ENCODE data around the gene COL24A1.

COL24A1 gene

GRCh38 chr1:86154571-86155050 is 2.0 kb downstream of the COL24A1 start:
- peak overlapping the region; percentile 61 for H2AK5ac ChIP-seq (ENCODE audit: low read depth, low read length)
- no peak overlapping the region for H3K4ac ChIP-seq (ENCODE audit: low read length)
- peaks cover 0 to 3% of the 10 kb centered on the region in 2 donors for H3K9me3 ChIP-seq (replicated peaks in 1 of 2; ENCODE audit: control insufficient read depth in 2 of 2, insufficient read depth in 1 of 2, low read depth in 1 of 2, low read length in 2 of 2)
- no peak overlapping the region for H4K91ac ChIP-seq (ENCODE audit: low read depth, low read length, poor library complexity)
- peak overlapping the region; percentile 89 for H3K4me2 ChIP-seq (ENCODE audit: insufficient read depth, low read length, poor library complexity, severe bottlenecking)
- no peak overlapping the region for H4K8ac ChIP-seq (ENCODE audit: low read depth, low read length)
- peak; percentile 9 for DNase-seq (ENCODE audit: low spot score)
- no peaks in the 10 kb centered on the region for H3K79me1 ChIP-seq (ENCODE audit: low read depth, low read length)
- H2BK12ac ChIP-seq (ENCODE audit: low read length), result no peak overlapping the region
- H3K9ac ChIP-seq (ENCODE audit: low read depth, low read length, poor library complexity), result peak overlapping the region; percentile 50
- H2AFZ ChIP-seq (ENCODE audit: low read length), result peak overlapping the region; percentile 91
- no CpG with 5 or more reads among the region's 20 CpGs for WGBS, 2 donors (ENCODE audit: extremely low coverage in 2 of 2, insufficient read length in 2 of 2, insufficient replicate concordance in 1 of 2)
- peak overlapping the region; percentile 93 for H3K18ac ChIP-seq (ENCODE audit: low read length)
- H3K23ac ChIP-seq (ENCODE audit: low read depth, low read length, poor library complexity), result peak overlapping the region; percentile 89
- no peak overlapping the region for H2BK120ac ChIP-seq (ENCODE audit: low read depth, low read length)
- H3K27me3 ChIP-seq (ENCODE audit: control insufficient read depth in 3 of 3, insufficient read depth in 3 of 3, low read depth in 1 of 3, low read length in 3 of 3), result peaks cover 17 to 57% (median 30%) of the 10 kb centered on the region in 3 experiments
- H2BK5ac ChIP-seq (ENCODE audit: low read length), result no peak overlapping the region
- H3K36me3 ChIP-seq (replicated peaks in 1 of 2; ENCODE audit: control insufficient read depth in 2 of 2, insufficient read depth in 2 of 2, low read length in 2 of 2), result no peaks in the 10 kb centered on the region
- H2BK15ac ChIP-seq (ENCODE audit: low read length), result peak overlapping the region; percentile 95
- H3K4me3 ChIP-seq (ENCODE audit: low read length in 2 of 2), result peak overlapping the region in 1 of 2 donors; percentile 40
- no peak overlapping the region for H3K27ac ChIP-seq (replicated peaks; ENCODE audit: low read length)
- H3K4me1 ChIP-seq (ENCODE audit: control insufficient read depth in 2 of 2, insufficient read depth in 1 of 2, low read depth in 1 of 2, low read length in 2 of 2), result peaks cover 9 to 17% of the 10 kb centered on the region in 2 donors
- H3K14ac ChIP-seq (ENCODE audit: low read length), result peak overlapping the region; percentile 47

DNA sequence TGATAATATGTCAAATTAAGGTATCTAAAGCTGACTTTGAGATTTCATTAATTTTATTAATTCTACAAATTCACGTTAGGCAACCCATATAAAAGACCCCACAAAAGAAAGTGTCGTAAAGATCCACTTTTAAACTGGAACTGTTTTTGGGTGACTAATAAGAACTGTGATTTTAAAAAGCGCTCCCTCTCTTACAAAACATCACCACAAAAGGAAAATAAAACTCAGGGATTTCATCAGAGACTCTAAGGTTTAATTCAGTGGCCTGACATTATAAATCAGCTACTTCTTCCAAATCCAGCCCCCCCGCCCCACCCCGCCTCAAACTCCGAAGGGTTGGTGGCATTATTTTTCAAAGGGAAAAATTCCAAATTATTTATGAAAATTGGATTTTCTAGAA is 2.7 kb downstream of the COL24A1 start:
- no peak for DNase-seq (ENCODE audit: low spot score)
- Histone ChIP-seq H3K9me3 (replicated peaks in 1 of 2; ENCODE audit: control insufficient read depth in 2 of 2, insufficient read depth in 1 of 2, low read depth in 1 of 2, low read length in 2 of 2) (peaks cover 0 to 3% of the 10 kb centered on the region in 2 donors), H3K23ac (ENCODE audit: low read depth, low read length, poor library complexity) (no peak overlapping the region), H3K18ac (ENCODE audit: low read length) (no peak overlapping the region), H2BK15ac (ENCODE audit: low read length) (no peak overlapping the region), H2BK120ac (ENCODE audit: low read depth, low read length) (no peak overlapping the region), H3K4ac (ENCODE audit: low read length) (no peak overlapping the region), H2AFZ (ENCODE audit: low read length) (no peak overlapping the region), H3K4me2 (ENCODE audit: insufficient read depth, low read length, poor library complexity, severe bottlenecking) (no peak overlapping the region), H4K8ac (ENCODE audit: low read depth, low read length) (no peak overlapping the region), H3K36me3 (replicated peaks in 1 of 2; ENCODE audit: control insufficient read depth in 2 of 2, insufficient read depth in 2 of 2, low read length in 2 of 2) (no peaks in the 10 kb centered on the region), H2BK12ac (ENCODE audit: low read length) (no peak overlapping the region), H2AK5ac (ENCODE audit: low read depth, low read length) (no peak overlapping the region), H3K4me1 (ENCODE audit: control insufficient read depth in 2 of 2, insufficient read depth in 1 of 2, low read depth in 1 of 2, low read length in 2 of 2) (peaks cover 9 to 17% of the 10 kb centered on the region in 2 donors), H2BK5ac (ENCODE audit: low read length) (no peak overlapping the region), H3K27ac (replicated peaks; ENCODE audit: low read length) (no peak overlapping the region), H3K9ac (ENCODE audit: low read depth, low read length, poor library complexity) (no peak overlapping the region), H3K4me3 (ENCODE audit: low read length in 2 of 2) (no peak overlapping the region), H3K27me3 (ENCODE audit: control insufficient read depth in 3 of 3, insufficient read depth in 3 of 3, low read depth in 1 of 3, low read length in 3 of 3) (peaks cover 17 to 57% (median 30%) of the 10 kb centered on the region in 3 experiments), H3K14ac (ENCODE audit: low read length) (no peak overlapping the region), H3K79me1 (ENCODE audit: low read depth, low read length) (no peaks in the 10 kb centered on the region), H4K91ac (ENCODE audit: low read depth, low read length, poor library complexity) (no peak overlapping the region)
- WGBS, 2 donors (ENCODE audit: extremely low coverage in 2 of 2, insufficient read length in 2 of 2, insufficient replicate concordance in 1 of 2), result no CpG with 5 or more reads among the region's 6 CpGs

DNA sequence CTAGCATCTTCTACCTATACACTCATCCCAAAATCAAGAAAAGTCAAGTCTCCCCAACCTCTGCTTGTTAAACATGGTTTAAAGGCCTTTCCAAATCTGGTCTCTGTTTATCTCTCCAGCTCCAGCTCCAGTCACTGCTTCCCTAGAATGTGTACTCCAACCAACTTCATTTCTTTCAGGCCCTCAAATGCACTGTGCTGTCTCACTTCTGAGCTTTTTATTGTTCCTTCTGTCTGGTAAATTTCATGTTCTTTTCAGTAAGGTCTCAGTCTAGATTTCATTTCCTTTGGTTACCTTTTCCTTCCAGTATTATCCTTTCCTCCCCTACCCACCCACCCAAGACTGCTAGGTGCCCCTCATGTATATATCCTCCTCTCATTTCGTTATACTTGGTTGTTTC is 3.7 kb downstream of the COL24A1 start:
- no peak overlapping the region for H2BK5ac ChIP-seq (ENCODE audit: low read length)

GRCh38 chr1:86151427-86151826 is 5.1 kb downstream of the COL24A1 start:
- H3K27me3 ChIP-seq (ENCODE audit: control insufficient read depth in 3 of 3, insufficient read depth in 3 of 3, low read depth in 1 of 3, low read length in 3 of 3), result peaks cover 17 to 42% (median 24%) of the 10 kb centered on the region in 3 experiments
- no peak overlapping the region for H3K27ac ChIP-seq (replicated peaks; ENCODE audit: low read length)
- H3K9ac ChIP-seq (ENCODE audit: low read depth, low read length, poor library complexity), result no peak overlapping the region
- no peak overlapping the region for H3K14ac ChIP-seq (ENCODE audit: low read length)
- peaks cover 0 to 3% of the 10 kb centered on the region in 2 donors for H3K9me3 ChIP-seq (replicated peaks in 1 of 2; ENCODE audit: control insufficient read depth in 2 of 2, insufficient read depth in 1 of 2, low read depth in 1 of 2, low read length in 2 of 2)
- H2BK15ac ChIP-seq (ENCODE audit: low read length), result no peak overlapping the region
- H3K23ac ChIP-seq (ENCODE audit: low read depth, low read length, poor library complexity), result no peak overlapping the region
- H2AK5ac ChIP-seq (ENCODE audit: low read depth, low read length), result no peak overlapping the region
- H2BK5ac ChIP-seq (ENCODE audit: low read length), result no peak overlapping the region
- no peak overlapping the region for H4K91ac ChIP-seq (ENCODE audit: low read depth, low read length, poor library complexity)
- H3K4me3 ChIP-seq (ENCODE audit: low read length in 2 of 2), result no peak overlapping the region
- H2BK120ac ChIP-seq (ENCODE audit: low read depth, low read length), result no peak overlapping the region
- no peak overlapping the region for H3K4me2 ChIP-seq (ENCODE audit: insufficient read depth, low read length, poor library complexity, severe bottlenecking)
- H3K18ac ChIP-seq (ENCODE audit: low read length), result no peak overlapping the region
- no peak overlapping the region for H4K8ac ChIP-seq (ENCODE audit: low read depth, low read length)
- no CpG with 5 or more reads among the region's 2 CpGs for WGBS, 2 donors (ENCODE audit: extremely low coverage in 2 of 2, insufficient read length in 2 of 2, insufficient replicate concordance in 1 of 2)
- H3K36me3 ChIP-seq (replicated peaks in 1 of 2; ENCODE audit: control insufficient read depth in 2 of 2, insufficient read depth in 2 of 2, low read length in 2 of 2), result no peaks in the 10 kb centered on the region
- no peak for DNase-seq (ENCODE audit: low spot score)
- H2AFZ ChIP-seq (ENCODE audit: low read length), result no peak overlapping the region
- H3K4ac ChIP-seq (ENCODE audit: low read length), result no peak overlapping the region
- no peaks in the 10 kb centered on the region for H3K79me1 ChIP-seq (ENCODE audit: low read depth, low read length)
- H3K4me1 ChIP-seq (ENCODE audit: control insufficient read depth in 2 of 2, insufficient read depth in 1 of 2, low read depth in 1 of 2, low read length in 2 of 2), result peaks cover 9 to 16% of the 10 kb centered on the region in 2 donors
- no peak overlapping the region for H2BK12ac ChIP-seq (ENCODE audit: low read length)

More for the DNA sequence above, 3.7 kb downstream of the COL24A1 start:
- H3K4me3 ChIP-seq (ENCODE audit: low read length in 2 of 2), result no peak overlapping the region
- no peak overlapping the region for H3K23ac ChIP-seq (ENCODE audit: low read depth, low read length, poor library complexity)
- no peak overlapping the region for H2AFZ ChIP-seq (ENCODE audit: low read length)
- WGBS, 2 donors (ENCODE audit: extremely low coverage in 2 of 2, insufficient read length in 2 of 2, insufficient replicate concordance in 1 of 2), result no CpG with 5 or more reads among the region's 1 CpG
- no peak overlapping the region for H4K91ac ChIP-seq (ENCODE audit: low read depth, low read length, poor library complexity)
- no peak overlapping the region for H2BK12ac ChIP-seq (ENCODE audit: low read length)
- H3K4ac ChIP-seq (ENCODE audit: low read length), result no peak overlapping the region
- no peak overlapping the region for H3K18ac ChIP-seq (ENCODE audit: low read length)
- no peak for DNase-seq (ENCODE audit: low spot score)
- H3K36me3 ChIP-seq (replicated peaks in 1 of 2; ENCODE audit: control insufficient read depth in 2 of 2, insufficient read depth in 2 of 2, low read length in 2 of 2), result no peaks in the 10 kb centered on the region
- no peak overlapping the region for H3K4me2 ChIP-seq (ENCODE audit: insufficient read depth, low read length, poor library complexity, severe bottlenecking)
- H3K4me1 ChIP-seq (ENCODE audit: control insufficient read depth in 2 of 2, insufficient read depth in 1 of 2, low read depth in 1 of 2, low read length in 2 of 2), result peaks cover 9 to 17% of the 10 kb centered on the region in 2 donors
- H3K27ac ChIP-seq (replicated peaks; ENCODE audit: low read length), result no peak overlapping the region
- H2BK15ac ChIP-seq (ENCODE audit: low read length), result no peak overlapping the region
- no peak overlapping the region for H3K9ac ChIP-seq (ENCODE audit: low read depth, low read length, poor library complexity)
- peaks cover 17 to 56% (median 30%) of the 10 kb centered on the region in 3 experiments for H3K27me3 ChIP-seq (ENCODE audit: control insufficient read depth in 3 of 3, insufficient read depth in 3 of 3, low read depth in 1 of 3, low read length in 3 of 3)
- no peaks in the 10 kb centered on the region for H3K79me1 ChIP-seq (ENCODE audit: low read depth, low read length)
- no peak overlapping the region for H2AK5ac ChIP-seq (ENCODE audit: low read depth, low read length)
- no peak overlapping the region for H3K14ac ChIP-seq (ENCODE audit: low read length)
- H4K8ac ChIP-seq (ENCODE audit: low read depth, low read length), result no peak overlapping the region
- H3K9me3 ChIP-seq (replicated peaks in 1 of 2; ENCODE audit: control insufficient read depth in 2 of 2, insufficient read depth in 1 of 2, low read depth in 1 of 2, low read length in 2 of 2), result peaks cover 0 to 3% of the 10 kb centered on the region in 2 donors
- H2BK120ac ChIP-seq (ENCODE audit: low read depth, low read length), result no peak overlapping the region
